Transverse colon (tissue), 4 donors: ENCODE data around the gene NUPR1. TPM values are rescaled to one million over a fixed set of nuclear protein-coding genes. Genes with fewer than 3 reads are reported as not detected.
A peak's percentile ranks its signal among the peaks of the same experiment; 100 is the strongest.
"Not testable (repeated sequence)": the region's sequence is repeated elsewhere in the genome, so short reads cannot be mapped to it uniquely, and the experiment has no call there.

Source experiments
- DNase-seq: peaks from one replicate; pipeline ENCODE4 v3.0.0-alpha.2; 2019
- H3K27ac ChIP-seq, 4 donors: fragments of 200-600 bp; sonication (generic); 2 replicates each; pipeline ENCODE4 v1.5.1; 2016 to 2018; ENCODE audit warnings: inconsistent platforms in 4 of 4
- H3K27me3 ChIP-seq: fragments of 200-600 bp; sonication (generic); 2 replicates; pipeline ENCODE4 v1.5.1; 2017; ENCODE audit warnings: inconsistent platforms
- H3K36me3 ChIP-seq, 4 donors: fragments of 200-600 bp; sonication (generic); 2 replicates each; pipeline ENCODE4 v1.5.1; 2017 to 2019; ENCODE audit warnings: inconsistent platforms in 4 of 4
- H3K4me1 ChIP-seq, 4 donors: fragments of 200-600 bp; sonication (generic); 2 replicates each; pipeline ENCODE4 v1.5.1; 2017 to 2020; ENCODE audit warnings: inconsistent platforms in 4 of 4
- H3K4me3 ChIP-seq, 4 donors: fragments of 200-600 bp; sonication (generic); 1 replicate in 1 of 4; 2 replicates in 3 of 4; pipeline versions ENCODE4 v1.5.1 to v1.6.1; 2017 to 2019; ENCODE audit warnings: inconsistent platforms in 4 of 4
- H3K9me3 ChIP-seq, 2 donors: fragments of 200-600 bp; sonication (generic); 2 replicates each; pipeline ENCODE4 v1.5.1; 2017 to 2019; ENCODE audit warnings: inconsistent platforms in 2 of 2
- CTCF ChIP-seq, 5 experiments: fragments of 200-600 bp in 3 of 5; fragments of 450-650 bp in 2 of 5; sonication (generic) in 3 of 5; IDR thresholded peaks; 1 replicate in 2 of 5; 2 replicates in 3 of 5; pipeline ENCODE4 v1.5.1; 2016 to 2017; ENCODE audit warnings: antibody characterized with exemption in 5 of 5, inconsistent platforms in 3 of 5, mild to moderate bottlenecking in 2 of 5, moderate library complexity in 1 of 5
- EP300 ChIP-seq: sonication (generic); formaldehyde crosslinking; IDR thresholded peaks from one replicate; pipeline ENCODE4 v1.6.1; 2017; ENCODE audit warnings: antibody characterized with exemption, low read depth
- POLR2A ChIP-seq: fragments of 450-650 bp; IDR thresholded peaks from one replicate; pipeline ENCODE4 v1.6.1; 2016; ENCODE audit warnings: antibody characterized with exemption, mild to moderate bottlenecking, moderate library complexity
- POLR2AphosphoS5 ChIP-seq, 3 donors: sonication (generic); formaldehyde crosslinking; IDR thresholded peaks; one replicate each; pipeline ENCODE4 v1.6.1; 2016; ENCODE audit warnings: antibody characterized with exemption in 3 of 3
- WGBS, 2 donors: methylation state at CpG; one replicate each; pipeline ENCODE4 v1.1.5; 2018; ENCODE audit warnings: low coverage in 1 of 2; 5-methylcytosine and 5-hydroxymethylcytosine counted together
- in situ Hi-C, 4 donors: fragments of 200-750 bp; cut with MboI; loops; one replicate each; pipeline versions ENCODE4 v1.15.0 to v1.15.1; 2017; ENCODE audit warnings: low sequenced_read_pairs in 3 of 4, low pct_ligation_motif_present in 1 of 4, low pct_unique_long_range_greater_than_20kb in 1 of 4
- intact Hi-C: fragments of 100-400 bp; cut with DNase I; formaldehyde crosslinking; loops from one replicate; pipeline ENCODE4 v1.15.1; 2023; ENCODE audit warnings: low total_unique reads
- total RNA-seq, 4 donors: library from RNA; depleted of rRNA; stranded (reverse); fragments of >200 nt; gene quantifications; one replicate each; pipeline ENCODE4 v1.1.0, GENCODE V29; 2016

Gene NUPR1
- total RNA-seq, 4 donors from 2014 or later, result 15.3 to 85.6 (median 23.6) TPM

- no peak for TF ChIP-seq CTCF (IDR thresholded peaks at IDR 0.05)
- TF ChIP-seq POLR2A, result no peak
- TF ChIP-seq POLR2AphosphoS5 (IDR thresholded peaks at IDR 0.05), result no peak
- no peak for TF ChIP-seq EP300
- DNase-seq, result no peak
- H3K36me3 ChIP-seq, result no peaks in the 10 kb centered on the region
These were observed 34.1 kb upstream of the NUPR1 start for GRCh38 chr16:28572696-28573510.

GRCh38 chr16:28569968-28570752 lies 31.4 kb upstream of the NUPR1 start:
- in situ Hi-C loops, result no loop called here
- DNase-seq, result no peak
- Histone ChIP-seq H3K4me1 (peaks cover 0 to 17% (median 6%) of the 10 kb centered on the region in 4 donors), H3K27ac (no peak overlapping the region), H3K27me3 (no peaks in the 10 kb centered on the region), H3K4me3 (no peak overlapping the region), H3K36me3 (no peaks in the 10 kb centered on the region), H3K9me3 (peaks cover 0 to 4% of the 10 kb centered on the region in 2 donors)
- intact Hi-C loops, result no loop called here
- WGBS, 2 donors, result 99 to 100% methylated on average over 4 of the region's 4 CpGs
- TF ChIP-seq POLR2AphosphoS5 (IDR thresholded peaks at IDR 0.05), result no peak
- no peak for TF ChIP-seq CTCF (IDR thresholded peaks at IDR 0.05)
- TF ChIP-seq EP300, result no peak
- no peak for TF ChIP-seq POLR2A

More at GRCh38 chr16:28572696-28573510, 34.1 kb upstream of the NUPR1 start:
- peak overlapping the region in 1 of 4 donors; percentile 30 for H3K27ac ChIP-seq
- H3K4me3 ChIP-seq, result no peak overlapping the region
- in situ Hi-C loops (no loop called here), intact Hi-C loops (no loop called here)
- H3K27me3 ChIP-seq, result no peaks in the 10 kb centered on the region
- peaks cover 0 to 17% (median 6%) of the 10 kb centered on the region in 4 donors for H3K4me1 ChIP-seq
- H3K9me3 ChIP-seq, result no peaks in the 10 kb centered on the region
- WGBS, 2 donors, result 67 to 73% methylated on average over 3 to 15 of the region's 15 CpGs

- no peak for TF ChIP-seq POLR2A
- TF ChIP-seq EP300, result no peak
- no peak for TF ChIP-seq POLR2AphosphoS5 (IDR thresholded peaks at IDR 0.05)
- no peak for TF ChIP-seq CTCF (IDR thresholded peaks at IDR 0.05)
These were observed 30.2 kb upstream of the NUPR1 start for GRCh38 chr16:28569021-28569420.

GRCh38 chr16:28567292-28567691 lies 28.5 kb upstream of the NUPR1 start:
- intact Hi-C loops, result no loop called here
- no peak for DNase-seq
- Histone ChIP-seq H3K27ac (no peak overlapping the region), H3K4me3 (no peak overlapping the region), H3K36me3 (no peaks in the 10 kb centered on the region), H3K9me3 (peaks cover 0 to 4% of the 10 kb centered on the region in 2 donors), H3K27me3 (no peaks in the 10 kb centered on the region), H3K4me1 (peaks cover 0 to 4% (median 0%) of the 10 kb centered on the region in 4 donors)
- no peak for TF ChIP-seq POLR2AphosphoS5 (IDR thresholded peaks at IDR 0.05)
- TF ChIP-seq EP300, result no peak
- no peak for TF ChIP-seq POLR2A
- TF ChIP-seq CTCF (IDR thresholded peaks at IDR 0.05), result no peak
- in situ Hi-C loops, result no loop called here
- 100% methylated on average over 2 of the region's 2 CpGs for WGBS, 2 donors

More at GRCh38 chr16:28569021-28569420, 30.2 kb upstream of the NUPR1 start:
- intact Hi-C loops, result no loop called here
- WGBS, 2 donors, result 86 to 92% methylated on average over 4 to 5 of the region's 5 CpGs
- no peaks in the 10 kb centered on the region for H3K27me3 ChIP-seq
- peaks cover 0 to 17% (median 6%) of the 10 kb centered on the region in 4 donors for H3K4me1 ChIP-seq
- DNase-seq, result no peak
- H3K9me3 ChIP-seq, result peaks cover 0 to 4% of the 10 kb centered on the region in 2 donors
- no peak overlapping the region for H3K4me3 ChIP-seq
- no peak overlapping the region for H3K27ac ChIP-seq
- in situ Hi-C loops, result no loop called here
- no peaks in the 10 kb centered on the region for H3K36me3 ChIP-seq

GRCh38 chr16:28566233-28566925 lies 27.6 kb upstream of the NUPR1 start:
- 98 to 100% methylated on average over 2 to 4 of the region's 4 CpGs for WGBS, 2 donors

More at GRCh38 chr16:28566233-28566925, 27.6 kb upstream of the NUPR1 start:
- H3K4me1 ChIP-seq, H3K27me3 ChIP-seq, H3K9me3 ChIP-seq, DNase-seq, H3K36me3 ChIP-seq, intact Hi-C loops, in situ Hi-C loops, H3K4me3 ChIP-seq, H3K27ac ChIP-seq: not testable (repeated sequence)
